ENCODE data around the gene ZNF263. TPM values are rescaled to one million over a fixed set of nuclear protein-coding genes. Genes with fewer than 3 reads are reported as not detected.

ZNF263 gene
- total RNA-seq, 6 experiments from 2014 or later, result 7.1 to 13.9 (median 11.0) TPM

- Histone ChIP-seq H3K4me1 (no peaks in the 10 kb centered on the region), H3K27me3 (no peaks in the 10 kb centered on the region), H3K9me3 (peaks cover 0 to 71% (median 39%) of the 10 kb centered on the region in 4 donors), H3K4me3 (no peak overlapping the region), H3K36me3 (peaks cover 0 to 26% (median 10%) of the 10 kb centered on the region in 4 donors), H3K27ac (no peak overlapping the region)
- TF ChIP-seq CTCF (IDR thresholded peaks at IDR 0.05) (no peak), POLR2A (IDR thresholded peaks at IDR 0.05) (no peak)
- intact Hi-C loops (cut with DNase I), result no loop called here
- ATAC-seq, result no peak
- no peak for DNase-seq
- 89% methylated on average over 2 of the region's 3 CpGs for WGBS (ENCODE audit: insufficient coverage, low coverage, low lambda C conversion rate, missing lambda C conversion rate)
Measured at GRCh38 chr16:3317315-3317999, 34.2 kb downstream of the ZNF263 start.

GRCh38 chr16:3321816-3322215 lies 38.5 kb downstream of the ZNF263 start:
- peaks cover 0 to 12% (median 8%) of the 10 kb centered on the region in 4 donors for H3K36me3 ChIP-seq
- no peaks in the 10 kb centered on the region for H3K4me1 ChIP-seq
- no peak overlapping the region for H3K27ac ChIP-seq
- TF ChIP-seq CTCF (IDR thresholded peaks at IDR 0.05) (no peak), POLR2A (IDR thresholded peaks at IDR 0.05) (no peak)
- H3K4me3 ChIP-seq, result no peak overlapping the region
- peaks cover 0 to 46% (median 26%) of the 10 kb centered on the region in 4 donors for H3K9me3 ChIP-seq
- intact Hi-C loops (cut with DNase I), result no loop called here
- DNase-seq (no peak), ATAC-seq (no peak)
- no peaks in the 10 kb centered on the region for H3K27me3 ChIP-seq
- 49% methylated on average over 2 of the region's 2 CpGs for WGBS (ENCODE audit: insufficient coverage, low coverage, low lambda C conversion rate, missing lambda C conversion rate)

- Histone ChIP-seq H3K4me3 (no peak overlapping the region), H3K9me3 (peaks cover 0 to 6% (median 0%) of the 10 kb centered on the region in 4 donors), H3K36me3 (no peaks in the 10 kb centered on the region), H3K4me1 (peaks cover 0 to 4% (median 0%) of the 10 kb centered on the region in 4 donors), H3K27ac (no peak overlapping the region), H3K27me3 (no peaks in the 10 kb centered on the region)
- TF ChIP-seq POLR2A (IDR thresholded peaks at IDR 0.05) (no peak), CTCF (IDR thresholded peaks at IDR 0.05) (no peak)
- DNase-seq (no peak), ATAC-seq (no peak)
- intact Hi-C loops (cut with DNase I), result no loop called here
- 77% methylated on average over 4 of the region's 4 CpGs for WGBS (ENCODE audit: insufficient coverage, low coverage, low lambda C conversion rate, missing lambda C conversion rate)
Measured at GRCh38 chr16:3327514-3327913, 44.2 kb downstream of the ZNF263 start.

GRCh38 chr16:3328104-3328503 lies 44.8 kb downstream of the ZNF263 start:
- ATAC-seq (no peak), DNase-seq (no peak)
- 70% methylated on average over 3 of the region's 3 CpGs for whole genome bisulfite sequencing (ENCODE audit: insufficient coverage, low coverage, low lambda C conversion rate, missing lambda C conversion rate)
- TF ChIP-seq CTCF (IDR thresholded peaks at IDR 0.05), result no peak
- TF ChIP-seq POLR2A (IDR thresholded peaks at IDR 0.05), result no peak
- Histone ChIP-seq H3K27me3 (no peaks in the 10 kb centered on the region), H3K9me3 (peaks cover 0 to 6% (median 0%) of the 10 kb centered on the region in 4 donors), H3K4me3 (no peak overlapping the region), H3K36me3 (no peaks in the 10 kb centered on the region), H3K4me1 (peaks cover 0 to 4% (median 0%) of the 10 kb centered on the region in 4 donors), H3K27ac (no peak overlapping the region)
- intact Hi-C loops (cut with DNase I), result no loop called here

Data from right lobe of liver (tissue), 6 donors.